Islet precursor cell (in vitro differentiated cells): Measurements from ENCODE around the gene FBN1.

Source experiments
- DNase-seq: peaks from one replicate; pipeline ENCODE4 v3.0.0-alpha.2; 2018

Gene FBN1

GRCh38 chr15:48419896-48420295 lies 225.6 kb downstream of the FBN1 start:
- no peak for DNase-seq

DNA sequence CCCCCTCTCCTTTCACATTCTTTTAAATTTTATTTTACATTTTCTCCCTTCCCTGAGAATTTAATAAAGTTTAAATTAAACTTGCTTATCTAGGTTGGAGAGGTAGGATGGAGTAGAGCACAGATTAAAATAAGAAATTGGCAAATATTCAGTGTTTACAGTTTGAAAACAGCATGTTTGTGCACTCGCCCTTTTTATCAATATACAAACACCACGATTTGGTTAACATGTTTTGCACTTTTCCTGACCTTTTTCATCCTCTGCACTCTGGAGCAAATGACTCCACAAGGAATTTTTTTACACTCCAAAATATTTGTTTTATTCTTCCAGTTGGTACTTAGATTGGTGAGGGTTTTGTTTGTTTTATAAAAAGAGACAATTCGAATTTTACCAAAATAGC lies 227.2 kb downstream of the FBN1 start:
- DNase-seq, result no peak

DNA sequence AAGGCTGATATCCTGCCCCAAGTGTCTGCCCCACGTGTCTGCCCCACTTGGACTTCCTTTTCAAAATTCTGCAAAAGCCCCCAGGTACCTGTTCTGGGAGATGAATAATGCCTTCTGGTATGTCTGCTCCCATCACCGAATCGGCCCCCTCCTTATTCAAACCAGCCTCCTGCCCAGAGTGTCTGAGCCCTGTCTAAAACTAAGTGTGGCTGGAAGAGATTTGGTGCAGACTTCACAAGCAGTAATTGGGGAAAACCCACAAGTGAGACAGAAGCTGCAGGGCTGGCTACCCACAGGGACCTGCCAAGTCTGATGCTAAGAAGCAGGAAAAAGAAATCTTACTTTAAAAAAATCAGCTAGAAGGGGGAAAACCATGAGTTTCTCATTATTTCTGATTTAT lies 229.2 kb downstream of the FBN1 start:
- peak; percentile 96 for DNase-seq

- DNase-seq, result no peak
These were observed 230.2 kb downstream of the FBN1 start for GRCh38 chr15:48415036-48415886.

GRCh38 chr15:48414015-48414414 lies 231.5 kb downstream of the FBN1 start:
- no peak for DNase-seq

- DNase-seq, result no peak
These were observed 232.2 kb downstream of the FBN1 start for GRCh38 chr15:48413304-48413703.

GRCh38 chr15:48411971-48412591 lies 233.4 kb downstream of the FBN1 start:
- DNase-seq, result peak; percentile 90

DNA sequence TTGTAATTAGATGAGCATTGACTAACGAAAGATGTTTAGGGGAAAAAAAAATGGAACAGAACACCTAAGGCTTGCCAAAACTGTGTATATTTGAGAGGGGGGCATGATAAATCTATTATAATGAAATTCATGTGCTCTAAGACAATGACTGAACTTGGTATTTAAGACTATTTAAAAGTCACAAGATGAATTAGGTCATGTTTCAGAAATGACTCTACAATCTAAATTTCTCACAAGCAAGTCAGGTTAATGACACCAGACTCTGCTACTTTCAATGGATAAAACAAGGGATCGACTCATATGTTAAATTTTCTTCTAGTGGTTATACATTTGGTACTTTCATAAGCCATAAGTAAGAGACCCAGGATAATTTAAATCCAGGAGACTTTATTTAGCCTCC lies 235.9 kb downstream of the FBN1 start:
- DNase-seq, result no peak

DNA sequence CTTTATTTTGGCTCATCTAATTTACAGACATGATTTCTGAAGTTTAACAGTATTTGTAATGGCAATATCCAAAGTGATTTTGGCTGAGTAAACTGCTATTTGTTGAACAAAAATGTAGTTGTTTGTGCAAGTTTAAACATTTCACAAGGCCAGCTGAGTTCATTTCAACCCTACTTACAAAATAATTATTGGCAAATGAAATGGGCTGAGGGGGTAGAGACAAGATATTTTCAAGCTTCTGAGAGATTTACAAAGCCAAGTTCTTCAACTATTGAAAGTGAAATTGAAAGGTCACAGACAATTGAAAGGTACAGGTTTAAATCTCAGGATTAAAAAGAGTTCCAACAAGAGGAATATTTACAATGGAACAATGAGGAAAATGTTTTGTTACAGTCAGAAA lies 237.2 kb downstream of the FBN1 start:
- DNase-seq, result no peak

DNA sequence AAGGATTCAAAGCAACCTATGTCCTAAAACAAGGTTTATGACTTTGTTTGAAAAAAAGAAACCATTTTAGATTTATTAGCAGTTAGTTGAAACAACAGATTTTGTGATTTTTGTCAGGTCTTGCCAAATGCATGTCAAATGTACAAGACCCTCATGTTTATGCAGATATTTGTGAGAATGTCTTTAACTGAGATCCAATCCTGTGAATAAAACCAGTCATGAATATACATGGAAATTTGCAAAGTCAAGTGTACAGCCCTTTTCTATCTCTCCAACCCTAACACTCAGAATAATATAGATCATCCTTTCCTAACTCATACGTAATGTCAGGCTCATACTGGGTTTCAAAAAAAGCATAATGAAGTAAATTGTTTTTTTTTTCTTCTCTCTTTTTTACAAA lies 237.9 kb downstream of the FBN1 start:
- DNase-seq, result no peak

DNA sequence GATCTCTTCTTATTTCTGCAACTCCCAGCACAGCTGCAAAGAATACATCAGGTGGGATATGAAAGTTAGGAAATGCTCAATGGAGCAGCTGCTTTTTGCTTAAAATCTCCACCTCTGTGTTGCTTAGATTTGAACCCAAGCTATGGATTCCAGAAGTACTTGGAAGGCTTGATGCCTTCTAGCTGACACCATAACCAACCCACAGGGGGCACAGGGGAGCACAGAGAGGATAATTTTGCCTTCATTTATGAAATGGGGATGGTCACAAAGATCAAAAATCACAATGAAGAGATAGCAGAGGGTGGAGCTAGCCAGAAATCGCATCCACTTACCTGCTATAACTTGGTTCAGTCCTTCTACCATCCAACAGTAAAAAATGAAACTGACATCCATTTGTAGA lies 238.6 kb downstream of the FBN1 start:
- DNase-seq, result no peak

GRCh38 chr15:48406266-48406891 lies 239.1 kb downstream of the FBN1 start:
- no peak for DNase-seq

GRCh38 chr15:48402427-48403177 lies 242.9 kb downstream of the FBN1 start:
- DNase-seq, result no peak

DNA sequence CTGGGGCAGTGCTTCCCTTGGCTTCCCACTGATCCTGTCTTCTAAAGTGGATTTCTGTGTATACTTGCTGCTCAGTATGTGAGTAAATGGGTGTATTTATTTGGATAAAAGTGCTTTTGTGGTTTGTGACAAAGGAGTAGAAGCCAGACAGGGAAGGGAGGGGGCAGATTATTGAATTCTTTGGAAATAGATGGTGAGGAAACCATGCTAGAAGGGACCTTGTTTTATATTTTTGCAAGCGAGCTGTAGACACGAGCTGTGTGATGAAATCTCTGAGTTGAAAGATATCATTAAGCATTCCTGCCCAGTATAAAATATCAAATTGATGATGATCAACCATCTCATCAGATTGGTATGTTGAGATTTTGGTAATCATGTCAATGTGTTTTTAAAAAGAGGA lies 245.4 kb downstream of the FBN1 start:
- no peak for DNase-seq

- DNase-seq, result no peak
These were observed 247.7 kb downstream of the FBN1 start for GRCh38 chr15:48397841-48398240.

DNA sequence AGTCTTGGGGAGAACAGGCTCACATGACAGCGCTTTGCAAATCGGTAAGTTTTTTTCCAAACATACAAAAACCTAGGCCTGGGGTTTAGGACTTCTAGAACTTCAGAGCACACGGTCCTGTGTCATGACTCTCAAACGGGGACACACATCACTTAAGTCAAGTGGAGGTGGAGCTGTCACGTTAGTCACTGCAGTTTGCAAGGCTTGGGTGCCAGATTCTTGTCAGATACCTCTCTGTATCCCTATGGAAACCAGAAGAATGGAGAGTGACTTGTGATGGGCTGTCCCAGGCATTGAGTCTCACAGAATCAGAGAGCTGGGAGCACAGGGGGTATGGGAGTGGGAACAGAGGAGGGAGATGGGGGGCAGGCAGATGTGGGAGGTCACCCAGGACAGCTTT lies 249.5 kb downstream of the FBN1 start:
- no peak for DNase-seq

- DNase-seq, result no peak
These were observed 249.9 kb downstream of the FBN1 start for GRCh38 chr15:48395521-48396011.

- no peak for DNase-seq
These were observed 250.5 kb downstream of the FBN1 start for GRCh38 chr15:48394970-48395369.

DNA sequence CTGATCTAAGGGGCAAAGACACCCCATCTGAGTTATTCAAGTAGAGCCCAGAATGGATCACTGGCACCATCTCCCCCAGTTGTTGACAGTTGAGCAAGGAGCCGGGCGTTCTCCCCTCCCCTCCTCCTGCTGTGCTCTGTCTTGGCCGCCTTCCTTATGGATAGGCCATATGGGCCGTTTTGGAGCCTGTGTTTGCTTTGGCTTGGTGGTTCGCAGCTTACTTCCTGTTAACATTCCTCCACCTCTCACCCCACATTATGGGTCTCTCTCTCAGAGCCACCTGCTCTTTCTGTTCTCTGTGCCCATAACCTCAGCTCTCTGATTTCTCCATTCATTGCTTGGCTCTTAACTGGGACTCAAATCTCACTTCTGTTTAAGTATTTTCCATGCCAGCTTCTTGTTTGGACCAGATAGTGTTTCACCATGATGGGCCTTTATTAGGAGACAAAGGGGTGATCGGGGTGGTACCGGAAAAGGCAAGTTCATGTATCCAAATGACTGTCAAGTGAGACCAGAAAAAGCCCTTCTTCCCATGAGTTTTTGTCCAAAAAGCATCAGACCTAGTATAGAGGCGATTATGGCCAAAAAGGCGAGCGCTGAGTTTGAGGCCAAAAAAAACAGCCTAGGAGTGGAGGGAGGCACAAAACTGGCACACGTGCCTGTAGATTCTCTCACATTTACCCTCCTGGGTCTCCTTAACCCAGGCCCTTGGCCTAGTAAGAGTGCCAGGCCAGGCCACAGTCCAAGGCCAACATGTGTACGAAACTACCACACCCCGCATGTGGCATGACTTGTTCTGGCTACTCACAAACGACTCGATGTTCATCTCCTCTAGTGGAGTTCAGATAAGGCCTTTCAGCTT lies 251.6 kb downstream of the FBN1 start:
- DNase-seq, result no peak

GRCh38 chr15:48392356-48392755 lies 253.2 kb downstream of the FBN1 start:
- DNase-seq, result no peak

DNA sequence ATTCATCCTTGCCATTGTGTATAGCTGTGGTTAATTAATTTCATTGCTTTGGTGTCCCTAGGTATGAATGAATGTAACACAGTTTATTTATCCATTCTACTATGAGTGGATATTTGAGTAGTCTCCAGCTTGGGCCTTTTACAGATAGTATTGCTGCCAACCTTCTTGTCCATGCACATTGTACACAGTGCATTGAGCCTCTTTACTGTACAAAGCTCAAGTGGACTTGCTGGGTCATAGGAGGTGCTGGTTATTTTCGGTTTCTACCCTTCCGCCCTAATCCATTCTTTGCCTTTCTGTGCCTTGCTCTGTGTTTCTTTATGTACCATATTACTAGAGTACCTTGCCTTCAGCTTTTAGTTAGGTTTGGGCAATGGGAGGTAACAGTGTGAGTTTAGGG lies 253.6 kb downstream of the FBN1 start:
- peak; percentile 14 for DNase-seq

GRCh38 chr15:48389691-48390143 lies 255.8 kb downstream of the FBN1 start:
- DNase-seq, result peak; percentile 5
